Measurements from ENCODE around the gene LMAN2. TPM values are rescaled to one million over a fixed set of nuclear protein-coding genes. Genes with fewer than 3 reads are reported as not detected.

The LMAN2 gene
- total RNA-seq, 2 experiments from 2014 or later, result 116 to 144 TPM

- no peak for DNase-seq (ENCODE audit: low spot score)
- CTCF ChIA-PET (ENCODE audit: unreplicated experiment), result no interaction called here
- Histone ChIP-seq H4K20me1 (ENCODE audit: insufficient read depth, low read length) (no peaks in the 10 kb centered on the region), H3K4me2 (ENCODE audit: low read length) (peak overlapping the region; percentile 87), H3K9me3 (ENCODE audit: low read length) (no peaks in the 10 kb centered on the region), H3K4me1 (ENCODE audit: insufficient read depth, low read length, poor library complexity, severe bottlenecking) (peaks cover 61% of the 10 kb centered on the region), H3K4me3 (ENCODE audit: low read depth, low read length, poor library complexity, severe bottlenecking) (peak overlapping the region; percentile 60), H3K36me3 (ENCODE audit: insufficient read depth, low read length) (peaks cover 15% of the 10 kb centered on the region), H3K27ac (ENCODE audit: low read depth, low read length, poor library complexity, severe bottlenecking) (no peak overlapping the region), H3K9me2 (ENCODE audit: insufficient read depth, low read length) (no peaks in the 10 kb centered on the region), H2AFZ (ENCODE audit: low read length) (no peak overlapping the region), H3K79me2 (ENCODE audit: insufficient read depth, low read depth, low read length) (peaks cover 15% of the 10 kb centered on the region; the same call in 1 of the 2 replicates)
- BruUV-seq (replicated peaks), result no TSS peak
- POLR2A ChIA-PET, result interaction anchor here (0.6 to 1.5 kb wide), 2 partner anchors 12 to 813 kb away, joined by 3 to 5 read pairs; partner anchors contain the start of gene LMAN2
- no peak for TF ChIP-seq EZH2phosphoT487 (IDR thresholded peaks at IDR 0.05; ENCODE audit: borderline replicate concordance, low read depth, low read length)
- TF ChIP-seq CTCF (conservative IDR thresholded peaks at IDR 0.05; ENCODE audit: low read length), result no peak
- intact Hi-C loops (cut with micrococcal nuclease; ENCODE audit: unreplicated experiment), result no loop called here
Observed at GRCh38 chr5:177363565-177363964, 12.1 kb upstream of the LMAN2 start.

- Histone ChIP-seq H2AFZ (ENCODE audit: low read length) (peak overlapping the region; percentile 57; the same call in 1 of the 2 replicates), H3K9me2 (ENCODE audit: insufficient read depth, low read length) (no peaks in the 10 kb centered on the region), H3K4me2 (ENCODE audit: low read length) (peak overlapping the region; percentile 87), H4K20me1 (ENCODE audit: insufficient read depth, low read length) (no peaks in the 10 kb centered on the region), H3K9me3 (ENCODE audit: low read length) (no peaks in the 10 kb centered on the region), H3K79me2 (ENCODE audit: insufficient read depth, low read depth, low read length) (peaks cover 17% of the 10 kb centered on the region; the same call in 1 of the 2 replicates), H3K4me1 (ENCODE audit: insufficient read depth, low read length, poor library complexity, severe bottlenecking) (peaks cover 62% of the 10 kb centered on the region), H3K4me3 (ENCODE audit: low read depth, low read length, poor library complexity, severe bottlenecking) (peak overlapping the region; percentile 60), H3K36me3 (ENCODE audit: insufficient read depth, low read length) (peaks cover 8% of the 10 kb centered on the region; the same call in 1 of the 2 replicates), H3K27ac (ENCODE audit: low read depth, low read length, poor library complexity, severe bottlenecking) (peak overlapping the region; percentile 84)
- ChIA-PET CTCF (ENCODE audit: unreplicated experiment) (interaction anchor here (0.5 to 1.1 kb wide), 4 partner anchors 8 to 92 kb away, joined by 3 to 4 read pairs (median 4); no protein-coding TSS in a partner anchor), POLR2A (interaction anchor here (0.8 to 3.2 kb wide), 7 partner anchors 7 to 51 kb away, joined by 3 to 35 read pairs (median 4); partner anchors contain the start of genes LMAN2 and MXD3)
- BruUV-seq (replicated peaks), result no TSS peak
- intact Hi-C loops (cut with micrococcal nuclease; ENCODE audit: unreplicated experiment), result no loop called here
- peak; percentile 48 for DNase-seq (ENCODE audit: low spot score)
- TF ChIP-seq EZH2phosphoT487 (IDR thresholded peaks at IDR 0.05; ENCODE audit: borderline replicate concordance, low read depth, low read length) (no peak), CTCF (conservative IDR thresholded peaks at IDR 0.05; ENCODE audit: low read length) (no peak)
Observed at GRCh38 chr5:177362610-177363507, 11.4 kb upstream of the LMAN2 start.

Measured in OCI-LY7 (cell line).